HepG2 (cell line): Measurements from ENCODE around the gene COL2A1. TPM values are rescaled to one million over a fixed set of nuclear protein-coding genes. Genes with fewer than 3 reads are reported as not detected.

ENCODE experiments used
- AFF4 ChIP-seq: sonication (generic); formaldehyde crosslinking; IDR thresholded peaks from 2 replicates; pipeline ENCODE4 v1.4.0; 2020; ENCODE audit warnings: missing genetic modification reagents
- BCL6 ChIP-seq: IDR thresholded peaks from 2 replicates; pipeline ENCODE4 v1.6.1; 2016; ENCODE audit warnings: missing genetic modification reagents, missing compliant biosample characterization
- BHLHE40 ChIP-seq: IDR thresholded peaks from 2 replicates; pipeline ENCODE4 v1.6.1; 2011; ENCODE audit warnings: low read length, improper control_type of control experiment
- CBX1 ChIP-seq: IDR thresholded peaks from one replicate; pipeline ENCODE4 v1.6.1; 2016; ENCODE audit warnings: antibody characterized with exemption, low read depth
- HIVEP1 ChIP-seq: sonication (generic); formaldehyde crosslinking; IDR thresholded peaks from 2 replicates; pipeline ENCODE4 v1.4.0; 2020; ENCODE audit warnings: mild to moderate bottlenecking, missing genetic modification reagents
- KLF15 ChIP-seq: sonication (generic); formaldehyde crosslinking; IDR thresholded peaks from 2 replicates; pipeline ENCODE4 v1.8.1; 2023; ENCODE audit warnings: borderline replicate concordance, mild to moderate bottlenecking, inconsistent platforms, missing genetic modification reagents, mixed read lengths
- MED13 ChIP-seq: sonication (generic); formaldehyde crosslinking; IDR thresholded peaks from 2 replicates; pipeline ENCODE4 v1.5.0; 2020; ENCODE audit warnings: missing genetic modification reagents
- TEAD3 ChIP-seq: optimal IDR thresholded peaks from 2 replicates; pipeline ENCODE3; 2016; ENCODE audit warnings: borderline replicate concordance
- ZNF281 ChIP-seq: sonication (generic); formaldehyde crosslinking; IDR thresholded peaks from 2 replicates; pipeline ENCODE4 v1.4.0; 2020; ENCODE audit warnings: missing genetic modification reagents, borderline replicate concordance
- ZNF343 ChIP-seq: sonication (generic); formaldehyde crosslinking; IDR thresholded peaks from 2 replicates; pipeline ENCODE4 v1.4.0; 2020; ENCODE audit warnings: mild to moderate bottlenecking, missing genetic modification reagents
- ZNF451 ChIP-seq: sonication (generic); formaldehyde crosslinking; IDR thresholded peaks from 2 replicates; pipeline ENCODE4 v1.5.0; 2020; ENCODE audit warnings: mild to moderate bottlenecking, missing genetic modification reagents
- ZNF543 ChIP-seq: sonication (generic); formaldehyde crosslinking; IDR thresholded peaks from 2 replicates; pipeline ENCODE4 v1.4.0; 2020; ENCODE audit warnings: mild to moderate bottlenecking, missing genetic modification reagents
- ZNF792 ChIP-seq: IDR thresholded peaks from 2 replicates; pipeline ENCODE4 v1.6.1; 2016
- ZNF800 ChIP-seq: sonication (generic); formaldehyde crosslinking; IDR thresholded peaks from 2 replicates; pipeline ENCODE4 v1.4.0; 2020; ENCODE audit warnings: missing genetic modification reagents
- ZSCAN20 ChIP-seq: sonication (generic); formaldehyde crosslinking; IDR thresholded peaks from 2 replicates; pipeline ENCODE4 v1.4.0; 2020; ENCODE audit warnings: missing genetic modification reagents, mild to moderate bottlenecking, borderline replicate concordance
- polyA plus RNA-seq, 8 experiments: library from polyadenylated mRNA; depleted of rRNA in 3 of 8; stranded (reverse) in 7 of 8; unstranded in 1 of 8; fragments of >200 nt; fragmentation: Illumina TruSeq in 4 of 8; extraction: Trizol in 4 of 8; gene quantifications; 2 replicates each; pipeline versions ENCODE4 v1.2.1 to v1.2.3, GENCODE V29; 2011 to 2016; ENCODE audit warnings: low read depth in 4 of 8, missing spikeins in 1 of 8, mixed read lengths in 1 of 8; ENCODE audit not compliant: insufficient read depth in 1 of 8
- total RNA-seq, 5 experiments: library from RNA; depleted of rRNA; stranded (reverse); fragments of >200 nt; fragmentation: Illumina TruSeq; extraction: Trizol; gene quantifications; 2 replicates each; pipeline ENCODE4 v1.2.3, GENCODE V29; 2016; ENCODE audit warnings: low read depth in 1 of 5
- TF ChIP-seq, protein P1 (sequence below): IDR thresholded peaks from 2 replicates; pipeline ENCODE4 v1.6.1; 2016
- TF ChIP-seq, protein P2 (sequence below): sonication (generic); formaldehyde crosslinking; IDR thresholded peaks from 2 replicates; pipeline ENCODE4 v1.5.0; 2020; ENCODE audit warnings: mild to moderate bottlenecking, missing genetic modification reagents

The COL2A1 gene
- total and polyA plus RNA-seq, 2 of the 13 experiments (the other 11 are each of a cell fraction or from before 2014, with no cell fraction given), result 7.4 to 38.3 TPM

DNA sequence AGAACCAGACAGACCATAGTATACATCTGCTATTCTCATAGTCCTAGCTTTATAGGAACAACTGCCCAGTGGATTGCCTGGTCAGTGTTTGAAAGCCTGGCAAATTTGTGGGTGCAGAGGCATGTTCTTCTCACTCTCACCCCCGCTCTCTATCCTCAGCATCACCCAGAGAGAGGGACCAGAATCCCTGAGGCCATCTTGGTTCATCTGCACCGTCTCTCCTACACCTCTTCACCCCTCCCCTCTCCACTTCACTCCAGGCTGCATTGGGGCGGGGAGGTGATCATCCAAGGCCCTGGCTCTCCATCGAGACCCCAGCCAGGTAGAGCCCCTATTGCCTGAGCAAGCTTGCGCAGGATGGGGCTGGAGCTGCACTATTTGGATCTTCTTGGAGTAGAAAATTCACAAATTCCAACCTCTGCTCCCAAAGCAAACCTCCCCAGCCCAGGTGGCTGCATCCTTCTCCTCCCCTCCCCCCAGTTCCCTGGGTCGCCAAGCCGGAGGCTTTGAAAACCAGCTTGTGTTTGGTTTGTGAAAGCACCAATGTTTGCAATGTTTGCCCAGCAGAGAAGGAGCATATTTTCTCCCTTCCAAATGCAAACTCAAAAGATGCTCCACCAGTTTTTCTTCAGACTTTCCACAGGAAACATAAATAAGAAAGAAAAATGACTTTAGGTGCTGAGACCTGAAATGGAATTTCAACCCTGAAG lies 18.6 kb upstream of the COL2A1 start (continued):
- TF ChIP-seq AFF4 (CRISPR knock-in tag), result no peak
- no peak for TF ChIP-seq MED13 (CRISPR knock-in tag)
- TF ChIP-seq BHLHE40, result no peak
- peak; percentile 79 for TF ChIP-seq BCL6 (CRISPR knock-in tag)
- TF ChIP-seq CBX1, result no peak
- TF ChIP-seq ZNF800 (CRISPR knock-in tag), result no peak
- TF ChIP-seq HIVEP1 (CRISPR knock-in tag), result no peak
- peak; percentile 11 for TF ChIP-seq TEAD3 (CRISPR knock-in tag)
- TF ChIP-seq ZNF792 (CRISPR knock-in tag), result no peak
- TF ChIP-seq ZNF281 (CRISPR knock-in tag), result peak; percentile 95
- no peak for TF ChIP-seq ZNF451
- no peak for TF ChIP-seq ZNF543
- TF ChIP-seq ZNF343 (CRISPR knock-in tag), result no peak
- TF ChIP-seq, protein P1, sequence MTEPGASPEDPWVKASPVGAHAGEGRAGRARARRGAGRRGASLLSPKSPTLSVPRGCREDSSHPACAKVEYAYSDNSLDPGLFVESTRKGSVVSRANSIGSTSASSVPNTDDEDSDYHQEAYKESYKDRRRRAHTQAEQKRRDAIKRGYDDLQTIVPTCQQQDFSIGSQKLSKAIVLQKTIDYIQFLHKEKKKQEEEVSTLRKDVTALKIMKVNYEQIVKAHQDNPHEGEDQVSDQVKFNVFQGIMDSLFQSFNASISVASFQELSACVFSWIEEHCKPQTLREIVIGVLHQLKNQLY (CRISPR knock-in tag), result no peak
- TF ChIP-seq, protein P2, sequence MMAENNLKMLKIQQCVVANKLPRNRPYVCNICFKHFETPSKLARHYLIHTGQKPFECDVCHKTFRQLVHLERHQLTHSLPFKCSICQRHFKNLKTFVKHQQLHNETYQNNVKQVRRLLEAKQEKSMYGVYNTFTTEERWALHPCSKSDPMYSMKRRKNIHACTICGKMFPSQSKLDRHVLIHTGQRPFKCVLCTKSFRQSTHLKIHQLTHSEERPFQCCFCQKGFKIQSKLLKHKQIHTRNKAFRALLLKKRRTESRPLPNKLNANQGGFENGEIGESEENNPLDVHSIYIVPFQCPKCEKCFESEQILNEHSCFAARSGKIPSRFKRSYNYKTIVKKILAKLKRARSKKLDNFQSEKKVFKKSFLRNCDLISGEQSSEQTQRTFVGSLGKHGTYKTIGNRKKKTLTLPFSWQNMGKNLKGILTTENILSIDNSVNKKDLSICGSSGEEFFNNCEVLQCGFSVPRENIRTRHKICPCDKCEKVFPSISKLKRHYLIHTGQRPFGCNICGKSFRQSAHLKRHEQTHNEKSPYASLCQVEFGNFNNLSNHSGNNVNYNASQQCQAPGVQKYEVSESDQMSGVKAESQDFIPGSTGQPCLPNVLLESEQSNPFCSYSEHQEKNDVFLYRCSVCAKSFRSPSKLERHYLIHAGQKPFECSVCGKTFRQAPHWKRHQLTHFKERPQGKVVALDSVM (CRISPR knock-in tag), result no peak
- no peak for TF ChIP-seq ZSCAN20 (CRISPR knock-in tag)
- no peak for TF ChIP-seq KLF15 (CRISPR knock-in tag)
